Measurements from ENCODE around the gene ANKFY1. TPM values are rescaled to one million over a fixed set of nuclear protein-coding genes. Genes with fewer than 3 reads are reported as not detected.

ANKFY1 gene
- total RNA-seq, 1 donor from 2014 or later, result 16.2 TPM

- no peak for TF ChIP-seq CTCF (IDR thresholded peaks at IDR 0.05)
- peaks cover 3 to 8% of the 10 kb centered on the region in 2 donors for H3K36me3 ChIP-seq
- intact Hi-C loops (cut with DNase I), result no loop called here
Observed at GRCh38 chr17:4270736-4271135, 7.0 kb upstream of the ANKFY1 start.

GRCh38 chr17:4269915-4270314 is 6.1 kb upstream of the ANKFY1 start:
- intact Hi-C loops (cut with DNase I), result loop anchor here (10.0 kb wide), 1 partner anchor 125 kb away; the partner anchor contains the start of genes CYB5D2 and ZZEF1
- Histone ChIP-seq H3K27me3 (no peaks in the 10 kb centered on the region), H3K9me3 (no peaks in the 10 kb centered on the region), H3K36me3 (peaks cover 3 to 8% of the 10 kb centered on the region in 2 donors), H3K4me3 (no peak overlapping the region), H3K4me1 (peaks cover 0 to under 1% of the 10 kb centered on the region in 2 donors), H3K27ac (no peak overlapping the region)
- DNase-seq (ENCODE audit: low spot score in 2 of 2), result no peak
- no peak for TF ChIP-seq CTCF (IDR thresholded peaks at IDR 0.05)

More at GRCh38 chr17:4270736-4271135, 7.0 kb upstream of the ANKFY1 start:
- Histone ChIP-seq H3K9me3 (no peaks in the 10 kb centered on the region), H3K27ac (no peak overlapping the region), H3K27me3 (no peaks in the 10 kb centered on the region), H3K4me1 (no peaks in the 10 kb centered on the region), H3K4me3 (no peak overlapping the region)
- DNase-seq (ENCODE audit: low spot score in 2 of 2), result no peak

- peaks cover 6 to 14% of the 10 kb centered on the region in 2 donors for H3K4me1 ChIP-seq
Observed at GRCh38 chr17:4267402-4267801, 3.6 kb upstream of the ANKFY1 start.

GRCh38 chr17:4266550-4266949 is 2.8 kb upstream of the ANKFY1 start:
- H3K4me1 ChIP-seq, result peaks cover 11 to 22% of the 10 kb centered on the region in 2 donors
- TF ChIP-seq CTCF (IDR thresholded peaks at IDR 0.05), result no peak
- no peaks in the 10 kb centered on the region for H3K27me3 ChIP-seq
- H3K9me3 ChIP-seq, result no peaks in the 10 kb centered on the region
- no peak for DNase-seq (ENCODE audit: low spot score in 2 of 2)
- no peak overlapping the region for H3K27ac ChIP-seq
- intact Hi-C loops (cut with DNase I), result loop anchor here (10.0 kb wide), 1 partner anchor 122 kb away; the partner anchor contains the start of genes CYB5D2 and ZZEF1
- peaks cover 0 to 8% of the 10 kb centered on the region in 2 donors for H3K36me3 ChIP-seq
- H3K4me3 ChIP-seq, result no peak overlapping the region

More at GRCh38 chr17:4267402-4267801, 3.6 kb upstream of the ANKFY1 start:
- intact Hi-C loops (cut with DNase I), result loop anchor here (10.0 kb wide), 1 partner anchor 123 kb away; the partner anchor contains the start of genes CYB5D2 and ZZEF1
- DNase-seq (ENCODE audit: low spot score in 2 of 2), result no peak
- H3K27me3 ChIP-seq, result no peaks in the 10 kb centered on the region
- peaks cover 3 to 8% of the 10 kb centered on the region in 2 donors for H3K36me3 ChIP-seq
- TF ChIP-seq CTCF (IDR thresholded peaks at IDR 0.05), result no peak
- H3K4me3 ChIP-seq, result no peak overlapping the region
- H3K9me3 ChIP-seq, result no peaks in the 10 kb centered on the region
- H3K27ac ChIP-seq, result no peak overlapping the region

GRCh38 chr17:4262703-4263102 is 1.1 kb downstream of the ANKFY1 start:
- Histone ChIP-seq H3K27ac (peak overlapping the region in 1 of 2 donors; percentile 83), H3K4me1 (peaks cover 11 to 25% of the 10 kb centered on the region in 2 donors), H3K27me3 (no peaks in the 10 kb centered on the region), H3K4me3 (peak overlapping the region; percentile 87 to 100), H3K9me3 (peaks cover 0 to 4% of the 10 kb centered on the region in 2 donors), H3K36me3 (peaks cover 0 to 12% of the 10 kb centered on the region in 2 donors)
- DNase-seq (ENCODE audit: low spot score in 2 of 2), result no peak
- TF ChIP-seq CTCF (IDR thresholded peaks at IDR 0.05), result no peak
- intact Hi-C loops (cut with DNase I), result loop anchor here (5.0 to 10.0 kb wide), 3 partner anchors 40 to 118 kb away; partner anchors contain the start of genes CYB5D2, UBE2G1 and ZZEF1
